Measurements from ENCODE around the gene MYO16. TPM values are rescaled to one million over a fixed set of nuclear protein-coding genes. Genes with fewer than 3 reads are reported as not detected.

The MYO16 gene
- total RNA-seq, 1 donor from 2014 or later, result 22.0 TPM

DNA sequence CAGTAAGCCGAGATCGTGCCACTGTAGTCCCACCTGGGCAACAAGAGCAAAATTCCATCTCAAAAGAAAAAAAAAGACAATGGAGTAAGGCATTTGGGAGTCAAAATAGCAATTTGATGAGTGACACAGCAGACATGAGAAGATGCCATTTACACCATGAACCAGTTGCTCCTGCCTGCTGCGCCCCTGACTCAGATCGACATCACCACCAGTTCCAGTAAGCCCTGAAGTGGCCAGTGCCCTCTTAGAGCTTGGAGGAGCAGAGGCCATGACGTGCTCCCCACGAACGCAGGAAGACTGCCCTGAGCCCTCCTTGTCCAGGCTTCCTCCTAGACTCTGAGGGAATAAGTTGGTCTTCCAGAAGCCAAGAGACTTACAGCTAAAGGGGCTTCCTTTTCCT is 339.2 kb downstream of the MYO16 start:
- Mint-ChIP-seq H3K4me1 (ENCODE audit: low read depth, unreplicated experiment) (no peaks in the 10 kb centered on the region), H3K27me3 (ENCODE audit: unreplicated experiment) (no peaks in the 10 kb centered on the region), H3K36me3 (ENCODE audit: unreplicated experiment) (peaks cover 4% of the 10 kb centered on the region), H3K4me3 (ENCODE audit: unreplicated experiment) (no peak overlapping the region), H3K9me3 (ENCODE audit: unreplicated experiment) (no peaks in the 10 kb centered on the region), H3K27ac (ENCODE audit: unreplicated experiment) (no peak overlapping the region)
- TF ChIP-seq, protein P1, sequence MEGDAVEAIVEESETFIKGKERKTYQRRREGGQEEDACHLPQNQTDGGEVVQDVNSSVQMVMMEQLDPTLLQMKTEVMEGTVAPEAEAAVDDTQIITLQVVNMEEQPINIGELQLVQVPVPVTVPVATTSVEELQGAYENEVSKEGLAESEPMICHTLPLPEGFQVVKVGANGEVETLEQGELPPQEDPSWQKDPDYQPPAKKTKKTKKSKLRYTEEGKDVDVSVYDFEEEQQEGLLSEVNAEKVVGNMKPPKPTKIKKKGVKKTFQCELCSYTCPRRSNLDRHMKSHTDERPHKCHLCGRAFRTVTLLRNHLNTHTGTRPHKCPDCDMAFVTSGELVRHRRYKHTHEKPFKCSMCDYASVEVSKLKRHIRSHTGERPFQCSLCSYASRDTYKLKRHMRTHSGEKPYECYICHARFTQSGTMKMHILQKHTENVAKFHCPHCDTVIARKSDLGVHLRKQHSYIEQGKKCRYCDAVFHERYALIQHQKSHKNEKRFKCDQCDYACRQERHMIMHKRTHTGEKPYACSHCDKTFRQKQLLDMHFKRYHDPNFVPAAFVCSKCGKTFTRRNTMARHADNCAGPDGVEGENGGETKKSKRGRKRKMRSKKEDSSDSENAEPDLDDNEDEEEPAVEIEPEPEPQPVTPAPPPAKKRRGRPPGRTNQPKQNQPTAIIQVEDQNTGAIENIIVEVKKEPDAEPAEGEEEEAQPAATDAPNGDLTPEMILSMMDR (IDR thresholded peaks at IDR 0.05; ENCODE audit: partially characterized antibody, unreplicated experiment), result no peak
- DNase-seq, result no peak

DNA sequence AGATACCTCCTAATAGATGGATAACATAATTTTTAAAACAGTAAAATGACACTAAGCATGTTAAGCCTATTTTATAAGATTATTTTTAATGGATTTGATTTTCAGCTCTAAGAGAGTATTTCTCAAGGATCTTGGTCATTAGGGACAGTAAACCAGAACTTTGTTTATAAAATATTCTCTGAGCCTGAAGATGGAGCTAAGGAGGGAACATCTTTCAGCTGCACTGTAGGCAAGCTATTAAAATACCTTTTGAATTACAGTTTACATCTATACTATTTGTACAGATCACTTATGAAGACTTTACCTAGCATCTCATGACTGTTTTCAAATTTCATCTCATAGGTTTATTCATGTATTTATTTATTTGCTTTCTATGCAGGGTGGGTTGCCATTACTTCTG is 345.3 kb downstream of the MYO16 start:
- no peak for DNase-seq
- Mint-ChIP-seq H3K4me3 (ENCODE audit: unreplicated experiment) (no peak overlapping the region), H3K9me3 (ENCODE audit: unreplicated experiment) (peaks cover 4% of the 10 kb centered on the region), H3K27ac (ENCODE audit: unreplicated experiment) (no peak overlapping the region), H3K4me1 (ENCODE audit: low read depth, unreplicated experiment) (no peaks in the 10 kb centered on the region), H3K27me3 (ENCODE audit: unreplicated experiment) (no peaks in the 10 kb centered on the region), H3K36me3 (ENCODE audit: unreplicated experiment) (no peaks in the 10 kb centered on the region)
- TF ChIP-seq, protein P1 (IDR thresholded peaks at IDR 0.05; ENCODE audit: partially characterized antibody, unreplicated experiment), result no peak

- Mint-ChIP-seq H3K4me1 (ENCODE audit: low read depth, unreplicated experiment) (no peaks in the 10 kb centered on the region), H3K9me3 (ENCODE audit: unreplicated experiment) (peaks cover 4% of the 10 kb centered on the region), H3K4me3 (ENCODE audit: unreplicated experiment) (no peak overlapping the region), H3K36me3 (ENCODE audit: unreplicated experiment) (no peaks in the 10 kb centered on the region), H3K27me3 (ENCODE audit: unreplicated experiment) (no peaks in the 10 kb centered on the region), H3K27ac (ENCODE audit: unreplicated experiment) (no peak overlapping the region)
- TF ChIP-seq, protein P1 (IDR thresholded peaks at IDR 0.05; ENCODE audit: partially characterized antibody, unreplicated experiment), result no peak
- DNase-seq, result no peak
These were observed 350.8 kb downstream of the MYO16 start for GRCh38 chr13:108980237-108980636.

DNA sequence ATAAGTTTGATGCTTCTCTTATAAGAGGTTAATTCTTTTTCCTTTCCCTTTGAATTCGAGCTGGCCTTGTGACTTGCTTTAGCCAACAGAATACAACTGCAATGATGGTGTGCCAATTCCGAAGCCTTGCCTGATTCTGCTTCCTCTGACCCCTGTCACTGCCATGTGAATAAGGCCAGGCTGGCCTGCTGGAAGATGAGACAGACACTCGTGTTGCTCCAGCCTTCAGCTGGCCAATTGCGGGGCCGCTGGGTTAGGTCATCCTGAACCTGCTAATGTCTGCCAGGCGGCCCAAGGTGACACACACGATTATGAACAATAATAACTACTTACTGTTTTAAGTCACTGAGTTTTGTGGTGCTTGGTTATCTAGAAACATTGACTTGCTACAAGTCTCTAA is 352.0 kb downstream of the MYO16 start:
- TF ChIP-seq, protein P1 (IDR thresholded peaks at IDR 0.05; ENCODE audit: partially characterized antibody, unreplicated experiment), result no peak
- Mint-ChIP-seq H3K4me1 (ENCODE audit: low read depth, unreplicated experiment) (no peaks in the 10 kb centered on the region), H3K9me3 (ENCODE audit: unreplicated experiment) (peaks cover 4% of the 10 kb centered on the region), H3K36me3 (ENCODE audit: unreplicated experiment) (peaks cover 5% of the 10 kb centered on the region), H3K27ac (ENCODE audit: unreplicated experiment) (no peak overlapping the region), H3K27me3 (ENCODE audit: unreplicated experiment) (no peaks in the 10 kb centered on the region), H3K4me3 (ENCODE audit: unreplicated experiment) (no peak overlapping the region)
- DNase-seq, result no peak

DNA sequence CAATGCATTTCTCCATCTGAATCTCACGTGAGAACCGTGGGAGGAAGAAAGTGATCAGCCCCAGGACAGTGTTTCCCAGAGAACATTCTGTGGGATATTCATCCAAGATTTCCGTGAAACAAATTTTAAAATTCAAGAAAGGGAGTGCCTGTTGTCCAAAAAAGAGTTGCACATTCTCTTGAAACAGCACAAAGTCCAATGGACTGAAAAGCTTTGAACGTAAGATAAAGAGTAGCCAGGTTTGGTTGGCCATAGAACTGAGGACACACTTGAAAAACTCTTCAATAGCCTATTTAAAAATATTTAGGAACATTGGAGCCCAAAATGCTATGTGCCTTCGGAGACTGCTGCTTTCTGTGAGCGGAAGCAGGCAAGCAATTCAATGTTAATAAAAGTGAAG is 353.9 kb downstream of the MYO16 start:
- TF ChIP-seq, protein P1 (IDR thresholded peaks at IDR 0.05; ENCODE audit: partially characterized antibody, unreplicated experiment), result no peak
- Mint-ChIP-seq H3K27me3 (ENCODE audit: unreplicated experiment) (no peaks in the 10 kb centered on the region), H3K9me3 (ENCODE audit: unreplicated experiment) (peaks cover 1% of the 10 kb centered on the region), H3K4me3 (ENCODE audit: unreplicated experiment) (no peak overlapping the region), H3K4me1 (ENCODE audit: low read depth, unreplicated experiment) (peaks cover 9% of the 10 kb centered on the region), H3K36me3 (ENCODE audit: unreplicated experiment) (peaks cover 5% of the 10 kb centered on the region), H3K27ac (ENCODE audit: unreplicated experiment) (no peak overlapping the region)
- DNase-seq, result no peak
